ENCODE measurements around the gene C4BPB. TPM values are rescaled to one million over a fixed set of nuclear protein-coding genes. Genes with fewer than 3 reads are reported as not detected.

The C4BPB gene
- total and polyA plus RNA-seq, 2 of the 13 experiments (the other 11 are each of a cell fraction or from before 2014, with no cell fraction given), result 155 to 266 TPM

GRCh38 chr1:207050480-207051190, 38.0 kb upstream of the C4BPB start (continued):
- TF ChIP-seq NR2F2 (IDR thresholded peaks at IDR 0.05; ENCODE audit: borderline replicate concordance, low read depth) (no peak), CBFB (CRISPR knock-in tag; IDR thresholded peaks at IDR 0.05) (0 out of 2 replicates have a peak, but pooled peaks have one; percentile 33), TEAD2 (CRISPR knock-in tag; IDR thresholded peaks at IDR 0.05) (no peak), KAT2B (IDR thresholded peaks at IDR 0.05; ENCODE audit: borderline replicate concordance, low read depth, low read length) (no peak), SNAPC2 (CRISPR knock-in tag; IDR thresholded peaks at IDR 0.05) (peak; percentile 85; the same call in 1 of the 2 replicates), AKAP8 (CRISPR knock-in tag; IDR thresholded peaks at IDR 0.05) (no peak), U2AF1 (optimal IDR thresholded peaks at IDR 0.05; ENCODE audit: low read depth, low read length) (no peak), ZNF496 (CRISPR knock-in tag; IDR thresholded peaks at IDR 0.05; ENCODE audit: insufficient replicate concordance) (no peak), ZNF746 (CRISPR knock-in tag; IDR thresholded peaks at IDR 0.05) (peak; percentile 29; the same call in 1 of the 2 replicates), SP5 (CRISPR knock-in tag; IDR thresholded peaks at IDR 0.05; ENCODE audit: borderline replicate concordance, low read depth) (no peak), ZNF614 (CRISPR knock-in tag; IDR thresholded peaks at IDR 0.05; ENCODE audit: borderline replicate concordance) (no peak; the same call in 1 of the 2 replicates), ZNF556 (CRISPR knock-in tag; IDR thresholded peaks at IDR 0.05; ENCODE audit: borderline replicate concordance) (peak; percentile 75; the same call in 1 of the 2 replicates), ZNF260 (CRISPR knock-in tag; IDR thresholded peaks at IDR 0.05; ENCODE audit: borderline replicate concordance, low read depth) (no peak), HMGA1 (CRISPR knock-in tag; conservative IDR thresholded peaks at IDR 0.05) (no peak), IRF2 (CRISPR knock-in tag; IDR thresholded peaks at IDR 0.05) (no peak), ZNF224 (CRISPR knock-in tag; IDR thresholded peaks at IDR 0.05) (peak; percentile 77; the same call in 1 of the 2 replicates), KLF15 (CRISPR knock-in tag; IDR thresholded peaks at IDR 0.05; ENCODE audit: borderline replicate concordance) (no peak), YY1 (IDR thresholded peaks at IDR 0.05; ENCODE audit: insufficient read depth, insufficient replicate concordance, low read depth, low read length) (peak; percentile 97), ZNF775 (CRISPR knock-in tag; IDR thresholded peaks at IDR 0.05; ENCODE audit: borderline replicate concordance) (no peak; the same call in 1 of the 2 replicates), NONO (IDR thresholded peaks at IDR 0.05) (no peak), NONO (CRISPR knock-in tag; conservative IDR thresholded peaks at IDR 0.05) (peak; percentile 49; the same call in 1 of the 2 replicates), TOPORS (CRISPR knock-in tag; IDR thresholded peaks at IDR 0.05) (no peak)
- TF ChIP-seq, protein P1, sequence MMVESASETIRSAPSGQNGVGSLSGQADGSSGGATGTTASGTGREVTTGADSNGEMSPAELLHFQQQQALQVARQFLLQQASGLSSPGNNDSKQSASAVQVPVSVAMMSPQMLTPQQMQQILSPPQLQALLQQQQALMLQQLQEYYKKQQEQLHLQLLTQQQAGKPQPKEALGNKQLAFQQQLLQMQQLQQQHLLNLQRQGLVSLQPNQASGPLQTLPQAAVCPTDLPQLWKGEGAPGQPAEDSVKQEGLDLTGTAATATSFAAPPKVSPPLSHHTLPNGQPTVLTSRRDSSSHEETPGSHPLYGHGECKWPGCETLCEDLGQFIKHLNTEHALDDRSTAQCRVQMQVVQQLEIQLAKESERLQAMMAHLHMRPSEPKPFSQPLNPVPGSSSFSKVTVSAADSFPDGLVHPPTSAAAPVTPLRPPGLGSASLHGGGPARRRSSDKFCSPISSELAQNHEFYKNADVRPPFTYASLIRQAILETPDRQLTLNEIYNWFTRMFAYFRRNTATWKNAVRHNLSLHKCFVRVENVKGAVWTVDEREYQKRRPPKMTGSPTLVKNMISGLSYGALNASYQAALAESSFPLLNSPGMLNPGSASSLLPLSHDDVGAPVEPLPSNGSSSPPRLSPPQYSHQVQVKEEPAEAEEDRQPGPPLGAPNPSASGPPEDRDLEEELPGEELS (CRISPR knock-in tag; IDR thresholded peaks at IDR 0.05), result no peak
- TF ChIP-seq, protein P2, sequence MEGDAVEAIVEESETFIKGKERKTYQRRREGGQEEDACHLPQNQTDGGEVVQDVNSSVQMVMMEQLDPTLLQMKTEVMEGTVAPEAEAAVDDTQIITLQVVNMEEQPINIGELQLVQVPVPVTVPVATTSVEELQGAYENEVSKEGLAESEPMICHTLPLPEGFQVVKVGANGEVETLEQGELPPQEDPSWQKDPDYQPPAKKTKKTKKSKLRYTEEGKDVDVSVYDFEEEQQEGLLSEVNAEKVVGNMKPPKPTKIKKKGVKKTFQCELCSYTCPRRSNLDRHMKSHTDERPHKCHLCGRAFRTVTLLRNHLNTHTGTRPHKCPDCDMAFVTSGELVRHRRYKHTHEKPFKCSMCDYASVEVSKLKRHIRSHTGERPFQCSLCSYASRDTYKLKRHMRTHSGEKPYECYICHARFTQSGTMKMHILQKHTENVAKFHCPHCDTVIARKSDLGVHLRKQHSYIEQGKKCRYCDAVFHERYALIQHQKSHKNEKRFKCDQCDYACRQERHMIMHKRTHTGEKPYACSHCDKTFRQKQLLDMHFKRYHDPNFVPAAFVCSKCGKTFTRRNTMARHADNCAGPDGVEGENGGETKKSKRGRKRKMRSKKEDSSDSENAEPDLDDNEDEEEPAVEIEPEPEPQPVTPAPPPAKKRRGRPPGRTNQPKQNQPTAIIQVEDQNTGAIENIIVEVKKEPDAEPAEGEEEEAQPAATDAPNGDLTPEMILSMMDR (CRISPR knock-in tag; IDR thresholded peaks at IDR 0.05), result no peak; the same call in 1 of the 2 replicates
- TF ChIP-seq, protein P3, sequence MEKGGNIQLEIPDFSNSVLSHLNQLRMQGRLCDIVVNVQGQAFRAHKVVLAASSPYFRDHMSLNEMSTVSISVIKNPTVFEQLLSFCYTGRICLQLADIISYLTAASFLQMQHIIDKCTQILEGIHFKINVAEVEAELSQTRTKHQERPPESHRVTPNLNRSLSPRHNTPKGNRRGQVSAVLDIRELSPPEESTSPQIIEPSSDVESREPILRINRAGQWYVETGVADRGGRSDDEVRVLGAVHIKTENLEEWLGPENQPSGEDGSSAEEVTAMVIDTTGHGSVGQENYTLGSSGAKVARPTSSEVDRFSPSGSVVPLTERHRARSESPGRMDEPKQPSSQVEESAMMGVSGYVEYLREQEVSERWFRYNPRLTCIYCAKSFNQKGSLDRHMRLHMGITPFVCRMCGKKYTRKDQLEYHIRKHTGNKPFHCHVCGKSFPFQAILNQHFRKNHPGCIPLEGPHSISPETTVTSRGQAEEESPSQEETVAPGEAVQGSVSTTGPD (CRISPR knock-in tag; IDR thresholded peaks at IDR 0.05), result no peak
